Measurements from ENCODE around the gene HES3. TPM values are rescaled to one million over a fixed set of nuclear protein-coding genes. Genes with fewer than 3 reads are reported as not detected.

HES3 gene
- polyA plus RNA-seq, 1 of the 3 experiments (the other 2 are of a cell fraction): not detected

GRCh38 chr1:6212193-6212959 is 31.6 kb upstream of the HES3 start:
- ChIA-PET CTCF (interaction anchor here (0.5 to 1.0 kb wide), 3 partner anchors 13 to 368 kb away, joined by 3 read pairs; no protein-coding TSS in a partner anchor), POLR2A (no interaction called here)
- Histone ChIP-seq H3K9me3 (no peaks in the 10 kb centered on the region), H4K20me1 (ENCODE audit: insufficient read depth) (no peaks in the 10 kb centered on the region), H3K4me3 (ENCODE audit: low read depth in 2 of 2, low read length in 1 of 2) (no peak overlapping the region), H3F3A (replicated peaks; ENCODE audit: insufficient read depth) (no peaks in the 10 kb centered on the region), H2AFZ (ENCODE audit: low read depth) (no peak overlapping the region), H3K27ac (ENCODE audit: low read depth in 2 of 2, low read length in 1 of 2) (no peak overlapping the region), H3K4me1 (ENCODE audit: control insufficient read depth in 1 of 2, insufficient read depth in 2 of 2, low read depth in 1 of 2, low read length in 1 of 2) (peaks cover 0 to 18% of the 10 kb centered on the region in 2 experiments; a peak in 1 of 4 replicates), H3K27me3 (ENCODE audit: insufficient read depth) (no peaks in the 10 kb centered on the region), H3K9ac (no peak overlapping the region), H3K79me2 (ENCODE audit: insufficient read depth) (no peaks in the 10 kb centered on the region), H3K9me2 (no peaks in the 10 kb centered on the region), H3K36me3 (replicated peaks in 1 of 2; ENCODE audit: control insufficient read depth in 1 of 2, insufficient read depth in 2 of 2, low read length in 1 of 2) (peaks cover 0 to 11% of the 10 kb centered on the region in 2 experiments), H3K4me2 (no peak overlapping the region)
- no peak for TF ChIP-seq ELF1 (IDR thresholded peaks at IDR 0.05)
- TF ChIP-seq EP300 (IDR thresholded peaks at IDR 0.05; ENCODE audit: borderline replicate concordance in 1 of 2, low read depth in 1 of 2, low read length in 1 of 2): no peak
- no peak for TF ChIP-seq MAX (IDR thresholded peaks at IDR 0.05; ENCODE audit: low read depth)
- no peak for TF ChIP-seq REST (IDR thresholded peaks at IDR 0.05; ENCODE audit: low read depth, low read length)
- no peak for TF ChIP-seq ZBTB33 (IDR thresholded peaks at IDR 0.05; ENCODE audit: borderline replicate concordance, low read depth)
- no peak for TF ChIP-seq YY1 (IDR thresholded peaks at IDR 0.05; ENCODE audit: low read depth)
- TF ChIP-seq CHD2 (IDR thresholded peaks at IDR 0.05; ENCODE audit: low read length, partially characterized antibody): no peak
- no peak for TF ChIP-seq SMC3 (IDR thresholded peaks at IDR 0.05; ENCODE audit: low read depth, low read length)
- TF ChIP-seq MXI1 (IDR thresholded peaks at IDR 0.05; ENCODE audit: low read depth, low read length): no peak
- TF ChIP-seq GABPA (IDR thresholded peaks at IDR 0.05; ENCODE audit: low read depth): no peak
- no peak for TF ChIP-seq RAD21 (IDR thresholded peaks at IDR 0.05; ENCODE audit: low read length)
- no peak for TF ChIP-seq JUND (IDR thresholded peaks at IDR 0.05)
- TF ChIP-seq GATA2 (CRISPR knock-in tag; IDR thresholded peaks at IDR 0.05): no peak
- TF ChIP-seq MEF2A (IDR thresholded peaks at IDR 0.05; ENCODE audit: borderline replicate concordance, low read depth): no peak
- WGBS (ENCODE audit: low lambda C conversion rate): 94% methylated on average over 3 of the region's 20 CpGs
- DNase-seq: no peak
